Mesothelial cell of epicardium (in vitro differentiated cells): ENCODE data around the gene PRUNE2. TPM values are rescaled to one million over a fixed set of nuclear protein-coding genes. Genes with fewer than 3 reads are reported as not detected.

ENCODE experiments used
- DNase-seq, 2 experiments: peaks; one replicate each; pipeline ENCODE4 v3.0.0; 2021; ENCODE audit warnings: low spot score in 2 of 2; ENCODE audit not compliant: unreplicated experiment in 2 of 2
- H3K27ac Mint-ChIP-seq: 2 replicates; pipeline ENCODE4 v1.8.0; 2021; ENCODE audit warnings: mixed read lengths
- H3K27me3 Mint-ChIP-seq: 2 replicates; pipeline ENCODE4 v1.8.0; 2021; ENCODE audit warnings: low read depth, mixed read lengths
- H3K36me3 Mint-ChIP-seq: 2 replicates; pipeline ENCODE4 v1.8.0; 2021; ENCODE audit warnings: mixed read lengths
- H3K4me1 Mint-ChIP-seq: 2 replicates; pipeline ENCODE4 v1.8.0; 2021; ENCODE audit warnings: mixed read lengths
- H3K4me3 Mint-ChIP-seq: 2 replicates; pipeline ENCODE4 v1.8.0; 2021; ENCODE audit warnings: mild to moderate bottlenecking, moderate library complexity, mixed read lengths
- H3K9me3 Mint-ChIP-seq: 2 replicates; pipeline ENCODE4 v1.8.0; 2021; ENCODE audit warnings: mixed read lengths
- total RNA-seq: library from RNA; stranded (reverse); gene quantifications from 3 replicates; pipeline ENCODE4 v1.2.1, GENCODE V29; 2021
- TF ChIP-seq, protein P1 (sequence below): fragments of 200-600 bp; sonication (generic); IDR thresholded peaks from one replicate; pipeline ENCODE4 v1.5.0; 2021; ENCODE audit warnings: antibody characterized with exemption; ENCODE audit not compliant: unreplicated experiment

Gene PRUNE2
- total RNA-seq, 1 donor from 2014 or later = 3.4 TPM

GRCh38 chr9:76662476-76663281, 243.2 kb downstream of the PRUNE2 start:
- H3K4me1 Mint-ChIP-seq = peaks cover 15% of the 10 kb centered on the region
- no peaks in the 10 kb centered on the region for H3K36me3 Mint-ChIP-seq
- no peak overlapping the region for H3K4me3 Mint-ChIP-seq
- peaks cover 9% of the 10 kb centered on the region for H3K9me3 Mint-ChIP-seq
- H3K27me3 Mint-ChIP-seq = no peaks in the 10 kb centered on the region
- peak overlapping the region; percentile 62 for H3K27ac Mint-ChIP-seq
- TF ChIP-seq, protein P1, sequence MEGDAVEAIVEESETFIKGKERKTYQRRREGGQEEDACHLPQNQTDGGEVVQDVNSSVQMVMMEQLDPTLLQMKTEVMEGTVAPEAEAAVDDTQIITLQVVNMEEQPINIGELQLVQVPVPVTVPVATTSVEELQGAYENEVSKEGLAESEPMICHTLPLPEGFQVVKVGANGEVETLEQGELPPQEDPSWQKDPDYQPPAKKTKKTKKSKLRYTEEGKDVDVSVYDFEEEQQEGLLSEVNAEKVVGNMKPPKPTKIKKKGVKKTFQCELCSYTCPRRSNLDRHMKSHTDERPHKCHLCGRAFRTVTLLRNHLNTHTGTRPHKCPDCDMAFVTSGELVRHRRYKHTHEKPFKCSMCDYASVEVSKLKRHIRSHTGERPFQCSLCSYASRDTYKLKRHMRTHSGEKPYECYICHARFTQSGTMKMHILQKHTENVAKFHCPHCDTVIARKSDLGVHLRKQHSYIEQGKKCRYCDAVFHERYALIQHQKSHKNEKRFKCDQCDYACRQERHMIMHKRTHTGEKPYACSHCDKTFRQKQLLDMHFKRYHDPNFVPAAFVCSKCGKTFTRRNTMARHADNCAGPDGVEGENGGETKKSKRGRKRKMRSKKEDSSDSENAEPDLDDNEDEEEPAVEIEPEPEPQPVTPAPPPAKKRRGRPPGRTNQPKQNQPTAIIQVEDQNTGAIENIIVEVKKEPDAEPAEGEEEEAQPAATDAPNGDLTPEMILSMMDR = no peak
- no peak for DNase-seq

DNA sequence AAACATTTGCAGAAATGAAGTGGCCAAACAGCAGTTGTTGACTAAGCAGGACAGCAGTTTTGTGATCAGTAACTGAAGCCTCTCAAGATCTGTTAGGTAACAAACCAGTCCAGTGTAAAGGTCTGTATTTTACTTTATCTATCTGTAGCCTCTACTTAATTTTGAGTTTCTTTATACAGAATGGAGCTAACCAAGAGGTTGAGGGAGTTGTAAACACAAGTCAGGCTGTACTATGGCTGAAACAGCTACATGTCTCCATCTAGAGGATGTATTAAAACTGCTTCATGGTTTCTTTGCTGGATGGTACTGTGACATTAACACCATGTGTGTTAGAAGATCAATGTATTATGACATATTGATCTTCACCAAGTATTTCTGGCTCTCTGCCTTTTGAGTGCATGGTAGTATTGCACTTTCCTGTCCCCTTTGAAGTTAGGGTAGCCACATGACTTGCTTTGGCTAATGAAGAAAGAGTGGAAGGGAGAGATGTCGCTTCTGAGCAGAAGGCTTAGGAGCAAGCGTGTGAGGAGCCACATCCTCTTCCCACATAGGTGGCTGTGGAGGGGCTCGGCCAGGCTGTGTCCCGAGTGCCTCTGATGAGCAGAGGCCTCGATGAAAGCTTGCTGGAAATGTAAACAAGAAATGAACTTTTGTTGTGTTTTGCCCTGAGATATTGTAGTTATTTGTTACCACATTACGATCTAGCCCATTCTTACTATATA, 247.2 kb downstream of the PRUNE2 start:
- Mint-ChIP-seq H3K4me1 (peaks cover 24% of the 10 kb centered on the region), H3K4me3 (no peak overlapping the region), H3K36me3 (no peaks in the 10 kb centered on the region), H3K27ac (no peak overlapping the region), H3K27me3 (no peaks in the 10 kb centered on the region), H3K9me3 (peaks cover 5% of the 10 kb centered on the region)
- no peak for DNase-seq
- TF ChIP-seq, protein P1 = no peak

DNA sequence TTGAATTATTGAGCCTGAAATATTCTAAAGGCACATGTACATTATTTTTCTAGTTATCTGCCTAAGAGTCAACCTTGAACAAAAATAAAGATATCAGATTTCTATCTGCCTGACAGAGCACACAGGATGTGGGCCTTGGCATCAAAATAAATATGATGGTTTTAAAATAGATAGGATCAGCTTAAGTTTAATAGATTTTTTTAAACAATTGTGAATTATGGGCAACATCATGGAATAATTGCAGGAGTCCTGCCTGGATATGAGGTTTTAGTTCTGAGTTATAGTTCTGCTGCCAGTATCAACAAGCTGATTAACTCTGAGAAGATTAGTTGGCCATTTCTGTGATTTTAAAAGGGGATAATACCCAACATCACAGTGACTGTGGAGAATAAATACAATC, 248.6 kb downstream of the PRUNE2 start:
- TF ChIP-seq, protein P1 = no peak
- H3K9me3 Mint-ChIP-seq = peaks cover 5% of the 10 kb centered on the region
- H3K4me3 Mint-ChIP-seq = no peak overlapping the region
- peaks cover 15% of the 10 kb centered on the region for H3K4me1 Mint-ChIP-seq
- no peaks in the 10 kb centered on the region for H3K27me3 Mint-ChIP-seq
- no peak for DNase-seq
- H3K27ac Mint-ChIP-seq = peak overlapping the region; percentile 45
- H3K36me3 Mint-ChIP-seq = no peaks in the 10 kb centered on the region

- TF ChIP-seq, protein P1 = no peak
- Mint-ChIP-seq H3K36me3 (no peaks in the 10 kb centered on the region), H3K9me3 (no peaks in the 10 kb centered on the region), H3K4me3 (no peak overlapping the region), H3K27ac (no peak overlapping the region), H3K4me1 (peaks cover 23% of the 10 kb centered on the region), H3K27me3 (no peaks in the 10 kb centered on the region)
- DNase-seq = no peak
Measured at GRCh38 chr9:76655971-76656370, 249.9 kb downstream of the PRUNE2 start.

DNA sequence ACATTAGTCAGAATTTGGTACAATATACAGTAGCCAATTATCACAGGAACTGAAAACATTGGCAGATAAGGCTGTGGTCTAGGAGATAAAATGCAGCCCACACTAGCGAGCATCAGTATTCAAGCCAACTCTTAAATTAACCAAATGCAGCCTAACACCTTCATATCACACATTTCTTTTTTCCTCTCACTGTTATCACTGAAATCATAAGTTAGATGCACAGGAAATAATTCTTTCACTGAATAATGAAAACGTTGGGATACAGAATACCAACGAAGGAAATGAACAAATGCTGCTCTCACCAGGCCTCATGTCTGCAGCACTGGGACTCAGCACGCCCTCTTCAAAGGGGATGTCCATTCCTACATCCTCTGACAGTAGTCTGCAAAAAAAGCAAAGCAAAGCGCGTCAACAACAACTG, 250.8 kb downstream of the PRUNE2 start:
- Mint-ChIP-seq H3K4me1 (peaks cover 28% of the 10 kb centered on the region), H3K27me3 (no peaks in the 10 kb centered on the region), H3K9me3 (no peaks in the 10 kb centered on the region), H3K36me3 (no peaks in the 10 kb centered on the region), H3K4me3 (no peak overlapping the region), H3K27ac (no peak overlapping the region)
- no peak for DNase-seq
- TF ChIP-seq, protein P1 = no peak
